H1 (cell line): ENCODE measurements around the gene ASB7. TPM values are rescaled to one million over a fixed set of nuclear protein-coding genes. Genes with fewer than 3 reads are reported as not detected.

ENCODE experiments used
- CTCF ChIA-PET: fragments of 300-600 bp; sonication (Branson Sonifier 250); formaldehyde crosslinking; loops from one replicate; lab custom pipeline; 2021; ENCODE audit not compliant: partially characterized antibody; lab: Charles Lee
- POLR2A ChIA-PET: fragments of 300-600 bp; sonication (Branson Sonifier 250); formaldehyde crosslinking; loops from one replicate; lab custom pipeline; 2021; ENCODE audit warnings: inconsistent platforms; ENCODE audit not compliant: partially characterized antibody; lab: Charles Lee
- DNase-seq, 2 experiments: peaks; one replicate each; pipeline versions ENCODE4 v3.0.0 to v3.0.0-alpha.2; 2010 to 2022; ENCODE audit warnings: low spot score in 2 of 2, low read depth in 1 of 2, mixed read lengths in 1 of 2
- FAIRE-seq: peaks from 2 replicates; lab custom pipeline; 2011; peaks lifted over from hg19 to GRCh38; lab: Jason Lieb, UNC
- H2AFZ ChIP-seq: 2 replicates; pipeline ENCODE4 v1.8.1; 2012; ENCODE audit warnings: low read length, inconsistent platforms
- H2AK5ac ChIP-seq: 2 replicates; pipeline ENCODE4 v1.6.1; 2013; ENCODE audit warnings: low read depth, low read length
- H2BK120ac ChIP-seq: replicated peaks from 2 replicates; pipeline ENCODE3; 2013; ENCODE audit warnings: low read depth, low read length, inconsistent platforms
- H2BK12ac ChIP-seq: 2 replicates; pipeline ENCODE4 v1.6.1; 2013; ENCODE audit warnings: low read depth, low read length
- H2BK15ac ChIP-seq: 2 replicates; pipeline ENCODE4 v1.6.1; 2013; ENCODE audit warnings: low read length
- H2BK20ac ChIP-seq: 2 replicates; pipeline ENCODE4 v1.6.1; 2013; ENCODE audit warnings: low read length
- H2BK5ac ChIP-seq: 2 replicates; pipeline ENCODE4 v1.6.1; 2013; ENCODE audit warnings: low read depth, low read length
- H3K14ac ChIP-seq: 2 replicates; pipeline ENCODE4 v1.6.1; 2013; ENCODE audit warnings: inconsistent platforms; ENCODE audit not compliant: insufficient read length
- H3K18ac ChIP-seq: 2 replicates; pipeline ENCODE4 v1.6.1; 2013; ENCODE audit warnings: low read length; ENCODE audit errors: extremely low read depth
- H3K23ac ChIP-seq: 2 replicates; pipeline ENCODE4 v1.6.1; 2013; ENCODE audit warnings: inconsistent platforms; ENCODE audit not compliant: insufficient read length
- H3K23me2 ChIP-seq: 2 replicates; pipeline ENCODE4 v1.6.1; 2013; ENCODE audit warnings: low read depth, low read length
- H3K27ac ChIP-seq: 2 replicates; pipeline ENCODE4 v1.6.1; 2011; ENCODE audit warnings: low read depth, low read length, inconsistent platforms
- H3K27me3 ChIP-seq, 4 experiments: replicated peaks in 1 of 4; 1 replicate in 1 of 4; 2 replicates in 3 of 4; pipeline versions ENCODE4 v1.6.1 to v1.8.1; 2011 to 2013; ENCODE audit warnings: low read length in 3 of 4, mild to moderate bottlenecking in 3 of 4, inconsistent platforms in 2 of 4, mixed read lengths in 2 of 4, moderate library complexity in 1 of 4; ENCODE audit not compliant: control insufficient read depth in 3 of 4, insufficient read depth in 3 of 4; ENCODE audit errors: extremely low read depth in 1 of 4
- H3K36me3 ChIP-seq, 4 experiments: 2 replicates each; pipeline versions ENCODE4 v1.6.1 to v1.8.1; 2011 to 2013; ENCODE audit warnings: mild to moderate bottlenecking in 4 of 4, low read length in 3 of 4, moderate library complexity in 2 of 4, control low read depth in 1 of 4, inconsistent platforms in 1 of 4; ENCODE audit not compliant: insufficient read depth in 4 of 4, control insufficient read depth in 2 of 4
- H3K4ac ChIP-seq: replicated peaks from 2 replicates; pipeline ENCODE3; 2013; ENCODE audit warnings: low read length, low read depth, mixed read lengths, inconsistent platforms; ENCODE audit not compliant: insufficient read length
- H3K4me1 ChIP-seq, 4 experiments: replicated peaks in 1 of 4; 1 replicate in 1 of 4; 2 replicates in 3 of 4; pipeline versions ENCODE4 v1.6.1 to v1.8.1; 2011 to 2013; ENCODE audit warnings: low read length in 3 of 4, inconsistent platforms in 2 of 4, mixed read lengths in 1 of 4; ENCODE audit not compliant: insufficient read depth in 4 of 4, control insufficient read depth in 3 of 4
- H3K4me2 ChIP-seq, 2 experiments: 2 replicates each; pipeline versions ENCODE4 v1.6.1 to v1.8.1; 2011 to 2013; ENCODE audit warnings: low read depth in 2 of 2, low read length in 2 of 2, control low read depth in 1 of 2, inconsistent platforms in 1 of 2, mild to moderate bottlenecking in 1 of 2; ENCODE audit not compliant: insufficient read depth in 1 of 2
- H3K4me3 ChIP-seq, 4 experiments: fragments of 200-600, 300-600 bp in 1 of 4; sonication (generic), shearing (Covaris generic), sonication (Bioruptor Twin) in 1 of 4; 2 replicates each; pipeline versions ENCODE4 v1.5.1 to v1.8.1; 2011 to 2016; ENCODE audit warnings: low read length in 4 of 4, low read depth in 3 of 4, control low read depth in 2 of 4, inconsistent platforms in 2 of 4, mild to moderate bottlenecking in 2 of 4, mixed read lengths in 1 of 4, moderate library complexity in 1 of 4; ENCODE audit not compliant: insufficient read depth in 2 of 4; ENCODE audit errors: extremely low read depth in 1 of 4
- H3K56ac ChIP-seq: replicated peaks from 2 replicates; pipeline ENCODE3; 2013; ENCODE audit warnings: low read depth, mild to moderate bottlenecking, mixed read lengths, low read length, inconsistent platforms; ENCODE audit not compliant: insufficient read length
- H3K79me1 ChIP-seq: 2 replicates; pipeline ENCODE4 v1.6.1; 2013; ENCODE audit warnings: low read depth, low read length, control low read depth
- H3K79me2 ChIP-seq, 2 experiments: 2 replicates each; pipeline versions ENCODE4 v1.6.1 to v1.8.1; 2012 to 2013; ENCODE audit warnings: low read length in 2 of 2, mild to moderate bottlenecking in 2 of 2, inconsistent platforms in 1 of 2; ENCODE audit not compliant: insufficient read depth in 2 of 2, control insufficient read depth in 1 of 2
- H3K9ac ChIP-seq, 4 experiments: replicated peaks in 1 of 4; 1 replicate in 1 of 4; 2 replicates in 3 of 4; pipeline versions ENCODE4 v1.6.1 to v1.8.1; 2011 to 2013; ENCODE audit warnings: low read depth in 3 of 4, low read length in 3 of 4, control low read depth in 2 of 4, mild to moderate bottlenecking in 2 of 4, moderate library complexity in 2 of 4, inconsistent platforms in 1 of 4; ENCODE audit errors: extremely low read depth in 1 of 4
- H3K9me3 ChIP-seq, 2 experiments: 2 replicates each; pipeline versions ENCODE4 v1.6.1 to v1.8.1; 2012 to 2013; ENCODE audit warnings: mild to moderate bottlenecking in 2 of 2, moderate library complexity in 2 of 2, control low read depth in 1 of 2, inconsistent platforms in 1 of 2, low read depth in 1 of 2, low read length in 1 of 2, mixed read lengths in 1 of 2; ENCODE audit not compliant: insufficient read depth in 2 of 2
- H4K20me1 ChIP-seq, 2 experiments: replicated peaks in 1 of 2; 2 replicates each; pipeline versions ENCODE3 to v1.8.1; 2011 to 2013; ENCODE audit warnings: inconsistent platforms in 2 of 2, low read length in 2 of 2, mild to moderate bottlenecking in 1 of 2; ENCODE audit not compliant: insufficient read depth in 2 of 2, control insufficient read depth in 1 of 2
- H4K5ac ChIP-seq: 2 replicates; pipeline ENCODE4 v1.6.1; 2013; ENCODE audit warnings: low read length, low read depth, mixed read lengths, inconsistent platforms; ENCODE audit not compliant: insufficient read length
- H4K8ac ChIP-seq: 2 replicates; pipeline ENCODE4 v1.8.0; 2013; ENCODE audit warnings: mild to moderate bottlenecking, moderate library complexity, low read length, inconsistent platforms; ENCODE audit not compliant: insufficient read depth; ENCODE audit errors: extremely low read depth
- H4K91ac ChIP-seq: replicated peaks from 2 replicates; pipeline ENCODE3; 2013; ENCODE audit warnings: low read length, mixed read lengths, inconsistent platforms; ENCODE audit not compliant: insufficient read length
- CBX5 ChIP-seq: fragments of 300-800, 300-1000 bp; sonication (generic); IDR thresholded peaks from 2 replicates; pipeline ENCODE4 v1.7.1; 2016; ENCODE audit warnings: antibody characterized with exemption, low read length, low read depth
- CBX8 ChIP-seq: fragments of 300-800, 300-1000 bp; sonication (generic); IDR thresholded peaks from 2 replicates; pipeline ENCODE4 v1.7.1; 2016; ENCODE audit warnings: low read depth, low read length, borderline replicate concordance
- EP300 ChIP-seq, 2 experiments: IDR thresholded peaks; 1 replicate in 1 of 2; 2 replicates in 1 of 2; pipeline ENCODE4 v1.6.1; 2011 to 2012; ENCODE audit warnings: low read depth in 2 of 2, low read length in 2 of 2, mild to moderate bottlenecking in 2 of 2, borderline replicate concordance in 1 of 2, inconsistent platforms in 1 of 2, moderate library complexity in 1 of 2
- FOSL1 ChIP-seq: IDR thresholded peaks from 2 replicates; pipeline ENCODE4 v1.6.1; 2011; ENCODE audit warnings: mild to moderate bottlenecking, low read depth, low read length, moderate library complexity; ENCODE audit not compliant: insufficient read depth
- GTF2F1 ChIP-seq: IDR thresholded peaks from 2 replicates; pipeline ENCODE4 v1.6.1; 2012; ENCODE audit warnings: low read depth, low read length, improper control_type of control experiment, borderline replicate concordance
- HDAC2 ChIP-seq, 2 experiments: fragments of 300-600 bp in 1 of 2; sonication (generic) in 1 of 2; IDR thresholded peaks; 2 replicates each; pipeline ENCODE4 v1.6.1; 2011 to 2012; ENCODE audit warnings: low read depth in 2 of 2, low read length in 2 of 2, mild to moderate bottlenecking in 2 of 2, moderate library complexity in 2 of 2, borderline replicate concordance in 1 of 2, inconsistent platforms in 1 of 2
- MAFK ChIP-seq: IDR thresholded peaks from 2 replicates; pipeline ENCODE4 v1.6.1; 2012; ENCODE audit warnings: low read depth, mild to moderate bottlenecking, improper control_type of control experiment, low read length
- POLR2AphosphoS5 ChIP-seq: IDR thresholded peaks from 2 replicates; pipeline ENCODE4 v1.6.1; 2011; ENCODE audit warnings: low read depth, low read length
- RFX5 ChIP-seq: IDR thresholded peaks from 2 replicates; pipeline ENCODE4 v1.6.1; 2011; ENCODE audit warnings: low read depth, low read length, improper control_type of control experiment, borderline replicate concordance
- RXRA ChIP-seq: IDR thresholded peaks from 2 replicates; pipeline ENCODE4 v1.6.1; 2011; ENCODE audit warnings: low read depth, mild to moderate bottlenecking, low read length, moderate library complexity; ENCODE audit not compliant: insufficient read depth
- SIX5 ChIP-seq: IDR thresholded peaks from 2 replicates; pipeline ENCODE4 v1.6.1; 2011; ENCODE audit warnings: mild to moderate bottlenecking, low read depth, low read length
- SP2 ChIP-seq: IDR thresholded peaks from 2 replicates; pipeline ENCODE4 v1.6.1; 2012; ENCODE audit warnings: mild to moderate bottlenecking, low read length, inconsistent platforms
- ZNF274 ChIP-seq: IDR thresholded peaks from 2 replicates; pipeline ENCODE4 v1.7.0; 2012; ENCODE audit warnings: low read length, borderline replicate concordance; ENCODE audit errors: extremely low read depth
- WGBS, 2 experiments: shearing (Covaris generic) in 1 of 2; methylation state at CpG; one replicate each; pipeline versions ENCODE4 v1.1.6 to v1.1.7; 2013 to 2015; ENCODE audit warnings: low lambda C conversion rate in 2 of 2, mixed read lengths in 2 of 2, inconsistent platforms in 1 of 2, low coverage in 1 of 2, missing lambda C conversion rate in 1 of 2; ENCODE audit not compliant: insufficient replicate concordance in 2 of 2, insufficient coverage in 1 of 2, insufficient read length in 1 of 2; ENCODE audit errors: extremely low coverage in 1 of 2, missing lambda C conversion rate in 1 of 2; 5-methylcytosine and 5-hydroxymethylcytosine counted together
- polyA plus RNA-seq, 7 experiments: library from polyadenylated mRNA; depleted of rRNA in 3 of 7; stranded (reverse) in 5 of 7; unstranded in 2 of 7; fragments of >200 nt in 5 of 7; fragments of 200-250 nt in 2 of 7; gene quantifications; 1 replicate in 5 of 7; 2 replicates in 1 of 7; 4 replicates in 1 of 7; pipeline versions ENCODE4 v1.2.1 to v1.2.3, GENCODE V29; 2011 to 2013; ENCODE audit warnings: missing spikeins in 2 of 7, mixed read lengths in 2 of 7
- total RNA-seq: library from RNA; stranded (reverse); fragmentation: NEBNext Ultra II Directional; extraction: Animal tissue kit (Norgen Biotek cat#: 25700); gene quantifications from 2 replicates; pipeline ENCODE4 v1.2.1, GENCODE V29; 2021

Gene ASB7
- total and polyA plus RNA-seq, 2 of the 8 experiments (the other 6 are each of a cell fraction or from before 2014, with no cell fraction given): 5.2 to 12.8 TPM

DNA sequence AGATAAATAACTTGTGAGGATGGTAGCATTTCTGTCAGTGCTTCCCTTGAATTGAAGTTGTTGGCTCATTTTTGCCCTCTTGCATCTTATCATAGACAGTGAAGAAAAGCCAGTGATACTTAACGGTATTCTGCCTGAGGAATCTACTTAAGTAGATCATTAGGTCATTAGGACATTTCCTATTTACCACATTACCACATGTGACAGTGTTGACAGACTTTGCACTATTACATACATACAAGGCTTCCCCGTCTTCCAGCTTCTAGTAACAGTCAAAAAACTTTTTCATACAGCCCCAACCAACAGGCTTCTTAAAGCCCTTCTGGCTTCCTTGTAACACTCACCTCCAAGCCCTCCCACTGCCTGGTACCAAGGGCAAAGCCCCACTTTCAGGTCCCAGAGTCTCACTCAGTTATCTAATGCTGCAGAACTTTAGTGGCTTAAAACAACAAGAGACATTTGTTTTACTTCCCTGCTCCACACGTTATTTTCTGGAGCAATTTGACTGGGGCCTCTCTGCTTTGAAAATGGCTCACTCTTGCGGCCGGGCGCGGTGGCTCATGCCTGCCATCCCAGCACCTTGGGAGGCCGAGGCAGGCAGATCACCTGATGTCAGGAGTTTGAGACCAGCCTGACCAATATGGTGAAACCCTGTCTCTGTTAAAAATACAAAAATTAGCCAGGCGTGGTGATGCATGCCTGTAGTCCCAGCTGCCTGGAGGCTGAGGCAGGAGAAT, 40.0 kb downstream of the ASB7 start:
- Histone ChIP-seq H4K91ac (no peak overlapping the region), H3K23ac (no peak overlapping the region), H3K36me3 (no peaks in the 10 kb centered on the region), H2AK5ac (no peak overlapping the region), H4K5ac (no peak overlapping the region), H3K14ac (no peak overlapping the region), H3K4me3 (no peak overlapping the region), H3K4me2 (no peak overlapping the region), H2BK120ac (no peak overlapping the region), H3K9me3 (no peaks in the 10 kb centered on the region), H4K20me1 (peaks cover 0 to 2% of the 10 kb centered on the region in 2 experiments), H3K27ac (no peak overlapping the region), H3K4me1 (no peaks in the 10 kb centered on the region), H3K79me1 (no peaks in the 10 kb centered on the region; the same call in 1 of the 2 replicates), H2BK20ac (no peak overlapping the region), H2AFZ (no peak overlapping the region), H3K27me3 (no peaks in the 10 kb centered on the region), H3K23me2 (no peaks in the 10 kb centered on the region), H2BK5ac (no peak overlapping the region), H4K8ac (no peak overlapping the region), H2BK12ac (no peak overlapping the region), H3K4ac (no peak overlapping the region), H3K9ac (no peak overlapping the region), H2BK15ac (no peak overlapping the region), H3K56ac (no peak overlapping the region), H3K18ac (no peak overlapping the region), H3K79me2 (peaks cover 0 to 28% of the 10 kb centered on the region in 2 experiments; a peak in 3 of 4 replicates)
- FAIRE-seq: no peak
- POLR2A ChIA-PET: no interaction called here
- peak in 1 of 2 experiments; percentile 23 for DNase-seq
- CTCF ChIA-PET: interaction anchor here (1.4 to 1.5 kb wide), 2 partner anchors 10 to 275 kb away, joined by 4 read pairs; no protein-coding TSS in a partner anchor
- 78% methylated on average over 9 of the region's 9 CpGs; no CpG with 5 or more reads in 1 of the 2 experiments for WGBS, 2 experiments
- TF ChIP-seq CBX8 (no peak), GTF2F1 (no peak), CBX5 (no peak), SP2 (no peak), HDAC2 (IDR thresholded peaks at IDR 0.05; ENCODE audit: borderline replicate concordance in 1 of 2, low read depth in 2 of 2, low read length in 2 of 2) (no peak), FOSL1 (no peak), RXRA (no peak), POLR2AphosphoS5 (no peak), ZNF274 (no peak), RFX5 (no peak), MAFK (no peak), EP300 (IDR thresholded peaks at IDR 0.05; ENCODE audit: borderline replicate concordance in 1 of 2, low read depth in 2 of 2, low read length in 2 of 2) (no peak), SIX5 (no peak)
